Aorta (tissue), 5 donors: ENCODE results near the gene RAB4B. TPM values are rescaled to one million over a fixed set of nuclear protein-coding genes. Genes with fewer than 3 reads are reported as not detected.
"Not testable (repeated sequence)": the region's sequence is repeated elsewhere in the genome, so short reads cannot be mapped to it uniquely, and the experiment has no call there.

ENCODE experiments used
- ATAC-seq: fragments of 200-7000 bp; cut with Tn5 transposase; one replicate; pipeline ENCODE4 v1.9.1; 2022; ENCODE audit warnings: moderate library complexity; ENCODE audit not compliant: low FRiP score
- DNase-seq, 2 donors: peaks; one replicate each; pipeline ENCODE4 v3.0.0-alpha.2; 2020
- H3K27ac ChIP-seq, 2 donors: one replicate each; pipeline ENCODE4 v1.5.1; 2013; ENCODE audit warnings: low read length in 2 of 2, mild to moderate bottlenecking in 2 of 2, moderate library complexity in 2 of 2, control low read depth in 1 of 2, inconsistent platforms in 1 of 2, low read depth in 1 of 2
- H3K27me3 ChIP-seq, 2 donors: one replicate each; pipeline ENCODE4 v1.6.1; 2013; ENCODE audit warnings: control low read depth in 1 of 2, low read length in 1 of 2, mild to moderate bottlenecking in 1 of 2, moderate library complexity in 1 of 2; ENCODE audit not compliant: insufficient read depth in 2 of 2, control insufficient read depth in 1 of 2
- H3K36me3 ChIP-seq, 2 donors: one replicate each; pipeline ENCODE4 v1.6.1; 2013; ENCODE audit warnings: control low read depth in 1 of 2, low read length in 1 of 2, mild to moderate bottlenecking in 1 of 2; ENCODE audit not compliant: insufficient read depth in 2 of 2, control insufficient read depth in 1 of 2
- H3K4me1 ChIP-seq, 2 donors: one replicate each; pipeline ENCODE4 v1.6.1; 2013; ENCODE audit warnings: low read length in 2 of 2, control low read depth in 1 of 2, mild to moderate bottlenecking in 1 of 2, moderate library complexity in 1 of 2; ENCODE audit not compliant: insufficient read depth in 2 of 2, control insufficient read depth in 1 of 2
- H3K4me3 ChIP-seq, 2 donors: one replicate each; pipeline ENCODE4 v1.5.1; 2013; ENCODE audit warnings: low read length in 2 of 2, control low read depth in 1 of 2, mild to moderate bottlenecking in 1 of 2
- H3K9me3 ChIP-seq: one replicate; pipeline ENCODE4 v1.6.1; 2013; ENCODE audit warnings: mild to moderate bottlenecking, low read length; ENCODE audit not compliant: control insufficient read depth
- WGBS, 2 donors: extraction: QIAGEN DNeasy Blood & Tissue Kit; methylation state at CpG; one replicate each; pipeline ENCODE4 v1.1.7; 2013; 5-methylcytosine and 5-hydroxymethylcytosine counted together
- intact Hi-C, 2 donors: fragments of 100-400 bp; cut with DNase I; formaldehyde crosslinking; loops; one replicate each; pipeline versions ENCODE4 v1.14.2 to v1.15.0; 2022
- long read RNA-seq, 2 donors: library from polyadenylated mRNA; unstranded; transcript quantifications; one replicate each; pipeline ENCODE4 v2.0.0, GENCODE V29; 2020 to 2021
- polyA plus RNA-seq, 2 donors: library from polyadenylated mRNA; stranded (reverse); fragments of 200-250 nt; gene quantifications; one replicate each; pipeline ENCODE4 v1.2.3, GENCODE V29; 2013
- total RNA-seq, 2 donors: library from RNA; stranded (reverse); fragmentation: NEBNext Ultra II Directional; extraction: Animal tissue kit (Norgen Biotek cat#: 25700); gene quantifications; one replicate each; pipeline ENCODE4 v1.2.1, GENCODE V29; 2021
- donor health status: healthy with polysubstance abuse.
- donor health status: Bipolar disorder and iron deficiency.
- donor health status: DM: no; HTN: no; CAD: no.
- donor health status: DM: no; HTN: no; CAD: no.
- donor health status: DM: yes; HTN: yes; CAD: no.

Gene RAB4B, protein sequence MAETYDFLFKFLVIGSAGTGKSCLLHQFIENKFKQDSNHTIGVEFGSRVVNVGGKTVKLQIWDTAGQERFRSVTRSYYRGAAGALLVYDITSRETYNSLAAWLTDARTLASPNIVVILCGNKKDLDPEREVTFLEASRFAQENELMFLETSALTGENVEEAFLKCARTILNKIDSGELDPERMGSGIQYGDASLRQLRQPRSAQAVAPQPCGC
- total RNA-seq (10 to 100 TPM; 28.1 to 33.3 TPM), polyA plus RNA-seq (10 to 100 TPM; 19.3 to 67.2 TPM)
- long read RNA-seq, donor 1, transcript RAB4B-201 (8 exons, 1,133 nt), result major isoform, 24 of 38 reads
- long read RNA-seq, donor 1, partial matches to known transcripts, result 5 of 38 reads
- long read RNA-seq, donor 1, other reads (novel, unspliced or antisense), result 8 of 38 reads
- long read RNA-seq, donor 2, transcript RAB4B-201 (8 exons, 1,133 nt), result major isoform, 9 of 17 reads
- long read RNA-seq, donor 2, partial matches to known transcripts, result 5 of 17 reads
- long read RNA-seq, donor 2, other reads (novel, unspliced or antisense), result 3 of 17 reads

DNA sequence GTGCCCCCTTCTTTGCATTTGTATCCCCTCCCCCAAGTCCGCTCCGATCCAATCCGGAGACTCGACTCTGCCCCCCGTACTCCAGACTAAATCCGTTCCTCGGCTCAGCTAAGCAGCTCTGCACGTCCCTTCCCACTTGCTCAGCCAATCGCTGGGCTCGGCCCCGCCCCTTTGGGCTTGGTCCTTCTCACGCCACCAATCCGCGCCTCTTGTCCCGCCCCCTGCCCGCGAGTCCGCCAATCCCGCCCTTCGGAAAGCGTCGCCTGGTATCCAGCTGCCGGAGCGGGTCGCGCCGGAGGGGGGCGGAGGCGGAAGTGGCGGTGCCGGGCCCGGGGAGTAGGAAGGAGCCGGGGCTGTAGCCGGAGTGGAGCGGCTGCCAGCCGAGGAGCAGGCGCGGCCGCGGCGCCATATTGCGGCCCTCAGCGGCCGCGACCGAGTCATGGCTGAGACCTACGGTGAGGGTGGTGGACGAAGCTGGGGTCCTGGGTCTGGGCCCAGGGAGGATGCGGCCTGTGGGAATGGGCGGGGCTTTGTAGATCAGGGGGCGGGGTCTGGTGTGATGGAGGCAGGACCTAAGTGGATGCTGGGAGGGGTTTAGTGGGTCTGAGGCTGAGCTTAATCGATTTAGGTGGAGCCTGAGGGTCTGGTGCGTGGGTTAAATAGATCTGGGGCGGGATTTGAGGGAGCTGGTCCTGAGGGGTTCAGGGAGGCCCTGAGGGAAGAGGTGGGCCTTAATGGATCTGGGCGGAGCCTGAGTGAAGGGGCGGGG lies at the start of gene RAB4B:
Gene RAB4B (plus strand): TSS at position 311 of the 769 bp plus-strand sequence. CDS start 129 bp downstream, at position 440.
- Histone ChIP-seq H3K36me3 (no peaks in the 10 kb centered on the region), H3K27me3 (no peaks in the 10 kb centered on the region), H3K27ac (peak within 1 kb of the TSS; percentile 52 to 97), H3K4me1 (no peaks in the 10 kb centered on the region), H3K4me3 (peak within 1 kb of the TSS; percentile 50 to 65), H3K9me3 (no peaks in the 10 kb centered on the region)
- WGBS, 2 donors, result 1% methylated on average over 51 to 56 of the region's 56 CpGs
- peak; percentile 100 for DNase-seq
- ATAC-seq, result peak; percentile 99
- intact Hi-C loops, result loop anchor here (1.0 to 2.0 kb wide), 2 partner anchors 27 kb away; partner anchors contain the start of genes SNRPA (in 2 of the 2) and ACTMAP (in 1 of the 2)

DNA sequence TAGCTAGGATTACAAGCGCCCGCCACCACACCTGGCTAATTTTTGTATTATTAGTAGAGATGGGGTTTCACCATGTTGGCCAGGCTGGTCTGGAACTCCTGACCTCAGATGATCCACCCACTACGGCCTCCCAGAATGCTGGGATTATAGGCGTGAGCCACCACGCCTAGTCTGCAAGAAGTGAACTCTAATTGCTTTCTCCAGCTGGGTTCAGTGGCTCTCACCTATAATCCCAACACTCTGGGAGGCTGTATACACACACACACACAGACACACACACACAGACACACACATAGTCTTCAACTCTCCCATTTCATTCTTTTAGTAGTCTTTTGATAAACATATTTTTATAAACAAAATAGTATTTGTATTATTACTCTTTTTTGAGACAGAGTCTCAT lies 48.0 kb upstream of the RAB4B start:
- intact Hi-C loops, H3K36me3 ChIP-seq, H3K4me1 ChIP-seq, ATAC-seq, DNase-seq, H3K27me3 ChIP-seq, H3K9me3 ChIP-seq, H3K27ac ChIP-seq, H3K4me3 ChIP-seq: not testable (repeated sequence)
- 91 to 94% methylated on average over 5 of the region's 5 CpGs for WGBS, 2 donors

DNA sequence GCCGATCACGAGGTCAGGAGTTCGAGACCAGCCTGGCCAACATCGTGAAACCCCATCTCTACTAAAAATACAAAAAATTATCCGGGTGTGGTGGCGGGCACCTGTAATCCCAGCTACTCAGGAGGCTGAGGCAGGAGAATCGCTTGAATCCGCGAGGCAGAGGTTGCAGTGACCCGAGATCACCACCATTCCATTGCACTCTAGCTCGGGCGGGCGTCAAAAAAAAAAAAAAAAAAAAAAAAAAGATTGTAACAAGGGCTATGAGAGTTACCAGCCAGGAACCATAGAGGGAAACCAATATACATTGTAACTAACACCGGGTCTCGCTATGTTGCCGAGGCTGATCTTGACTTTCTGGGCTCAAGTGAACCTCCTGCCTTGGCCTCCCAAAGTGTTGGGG lies 45.7 kb upstream of the RAB4B start:
- H3K27me3 ChIP-seq, intact Hi-C loops, H3K27ac ChIP-seq, ATAC-seq, H3K9me3 ChIP-seq, H3K4me1 ChIP-seq, H3K4me3 ChIP-seq, DNase-seq: not testable (repeated sequence)
- peaks cover 2 to 11% of the 10 kb centered on the region in 2 donors for H3K36me3 ChIP-seq
- 95 to 96% methylated on average over 16 of the region's 16 CpGs for WGBS, 2 donors

DNA sequence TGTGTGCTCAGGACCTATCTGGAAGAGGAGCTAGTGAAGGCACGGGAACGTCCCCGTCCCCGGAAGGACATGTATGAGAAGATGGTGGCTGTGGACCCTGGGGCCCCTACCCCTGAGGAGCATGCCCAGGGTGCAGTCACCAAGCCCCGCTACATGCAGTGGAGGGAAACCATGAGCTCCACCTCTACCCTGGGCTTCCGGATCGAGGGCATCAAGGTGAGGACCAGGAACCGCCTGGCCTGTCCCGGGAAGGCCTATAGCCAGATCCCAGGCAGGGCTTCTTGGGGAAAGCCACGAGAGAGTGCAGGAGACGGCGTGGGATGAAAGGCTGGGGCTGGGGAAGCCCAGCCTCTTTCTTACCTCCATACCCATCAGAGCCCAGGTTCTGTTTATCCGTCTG lies 44.9 kb upstream of the RAB4B start:
- intact Hi-C loops, result no loop called here
- no peak for ATAC-seq
- H3K27ac ChIP-seq, result no peak overlapping the region
- no peak for DNase-seq
- no peaks in the 10 kb centered on the region for H3K9me3 ChIP-seq
- peaks cover 2 to 13% of the 10 kb centered on the region in 2 donors for H3K36me3 ChIP-seq
- no peaks in the 10 kb centered on the region for H3K27me3 ChIP-seq
- no peak overlapping the region for H3K4me3 ChIP-seq
- no peaks in the 10 kb centered on the region for H3K4me1 ChIP-seq
- 94 to 95% methylated on average over 13 of the region's 13 CpGs for WGBS, 2 donors

DNA sequence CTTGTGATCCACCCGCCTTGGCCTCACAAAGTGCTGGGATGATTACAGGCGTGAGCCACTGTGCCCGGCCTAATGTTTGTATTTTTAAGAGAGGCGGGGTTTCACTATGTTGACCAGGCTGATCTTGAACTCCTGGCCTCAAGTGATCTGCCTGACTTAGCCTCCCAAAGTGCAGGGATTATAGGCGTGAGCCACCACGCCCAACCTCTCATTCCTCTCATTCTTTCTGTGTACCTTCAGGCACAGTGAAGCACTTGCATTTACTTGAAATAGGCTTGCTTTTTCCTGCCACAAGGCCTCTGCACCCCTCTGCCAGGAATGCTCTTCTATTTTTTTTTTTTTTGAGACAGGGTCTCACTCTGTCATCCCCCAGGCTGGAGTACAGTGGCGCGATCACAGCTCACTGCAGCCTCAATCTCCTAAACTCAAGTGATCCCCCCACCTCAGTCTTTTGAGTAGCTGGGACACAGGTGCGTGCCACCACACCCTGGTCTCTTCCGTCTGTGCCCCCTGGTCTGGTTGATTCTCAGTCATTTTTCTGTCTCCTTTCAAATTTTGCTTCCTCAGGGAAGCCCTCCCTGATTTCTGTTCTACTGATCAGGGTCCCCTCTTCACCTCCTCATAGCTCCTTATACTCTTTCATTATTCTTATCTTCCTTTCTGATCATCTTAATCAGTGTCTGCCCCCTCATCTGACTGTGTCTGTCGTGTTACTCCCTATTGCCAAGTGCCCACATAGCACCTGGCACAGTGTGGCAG lies 42.9 kb upstream of the RAB4B start:
- no peaks in the 10 kb centered on the region for H3K27me3 ChIP-seq
- no peak for DNase-seq
- no peak for ATAC-seq
- intact Hi-C loops, result no loop called here
- peaks cover under 1 to 18% of the 10 kb centered on the region in 2 donors for H3K36me3 ChIP-seq
- 89 to 90% methylated on average over 11 of the region's 11 CpGs for WGBS, 2 donors
- H3K9me3 ChIP-seq, result no peaks in the 10 kb centered on the region
- H3K4me1 ChIP-seq, result no peaks in the 10 kb centered on the region
- H3K4me3 ChIP-seq, result no peak overlapping the region
- no peak overlapping the region for H3K27ac ChIP-seq

DNA sequence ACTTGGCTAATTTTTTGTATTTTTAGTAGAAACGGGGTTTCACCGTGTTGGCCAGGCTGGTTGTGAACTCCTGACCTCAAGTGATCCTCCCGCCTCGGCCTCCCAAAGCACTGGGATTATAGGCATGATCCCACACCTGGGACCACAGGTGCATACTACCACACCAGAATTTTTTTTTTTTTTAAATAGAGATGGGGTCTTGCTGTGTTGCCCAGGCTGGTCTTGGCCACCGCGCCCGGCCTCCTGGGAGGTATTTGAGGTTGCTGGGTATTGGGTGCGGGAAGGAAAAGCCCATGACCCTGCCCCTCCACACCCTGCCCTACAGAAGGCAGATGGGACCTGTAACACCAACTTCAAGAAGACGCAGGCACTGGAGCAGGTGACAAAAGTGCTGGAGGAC lies 41.4 kb upstream of the RAB4B start:
- Histone ChIP-seq H3K27ac (no peak overlapping the region), H3K27me3 (no peaks in the 10 kb centered on the region), H3K36me3 (peaks cover 0 to 16% of the 10 kb centered on the region in 2 donors), H3K4me3 (no peak overlapping the region), H3K9me3 (no peaks in the 10 kb centered on the region), H3K4me1 (no peaks in the 10 kb centered on the region)
- intact Hi-C loops, result no loop called here
- DNase-seq, result no peak
- WGBS, 2 donors, result 85 to 95% methylated on average over 9 of the region's 9 CpGs
- ATAC-seq, result no peak

DNA sequence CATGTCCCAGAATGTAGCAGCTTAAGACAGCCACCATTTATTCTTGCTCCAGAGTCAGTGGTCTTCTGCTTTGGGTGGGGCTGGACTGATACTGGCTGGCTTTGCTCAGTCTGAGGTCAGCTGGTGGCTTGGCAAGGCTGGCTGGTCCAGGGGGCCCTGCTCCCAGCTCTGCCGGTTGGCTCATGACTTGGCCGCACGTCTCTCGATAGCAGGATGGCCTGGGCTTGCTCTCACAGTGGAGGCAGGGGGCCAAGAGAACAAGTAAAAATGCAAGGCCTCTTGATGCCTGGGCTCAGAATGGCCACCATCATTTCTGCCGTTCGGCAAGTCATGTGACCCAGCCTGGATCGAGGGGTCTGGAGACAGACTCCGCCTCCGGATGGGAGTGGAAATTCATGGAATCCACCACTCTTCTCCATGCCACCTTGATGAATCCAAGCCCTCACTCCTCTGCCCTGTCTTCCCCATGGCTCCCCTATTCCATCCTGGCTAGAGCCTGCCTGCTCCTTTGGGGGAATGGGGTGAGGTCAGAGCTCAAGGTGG lies 40.9 kb upstream of the RAB4B start:
- no peaks in the 10 kb centered on the region for H3K4me1 ChIP-seq
- intact Hi-C loops, result no loop called here
- 84 to 85% methylated on average over 9 of the region's 9 CpGs for WGBS, 2 donors
- H3K9me3 ChIP-seq, result no peaks in the 10 kb centered on the region
- ATAC-seq (no peak), DNase-seq (no peak)
- H3K4me3 ChIP-seq, result no peak overlapping the region
- H3K27me3 ChIP-seq, result no peaks in the 10 kb centered on the region
- H3K27ac ChIP-seq, result no peak overlapping the region
- peaks cover 0 to 16% of the 10 kb centered on the region in 2 donors for H3K36me3 ChIP-seq
